HFFc6 (cell line): Measurements from ENCODE around the gene ENOSF1. TPM values are rescaled to one million over a fixed set of nuclear protein-coding genes. Genes with fewer than 3 reads are reported as not detected.

Experiments
- DNase-seq: peaks from one replicate; pipeline ENCODE4 v3.0.0-alpha.2; 2018
- H3K27ac Mint-ChIP-seq: 2 replicates; pipeline ENCODE4 v1.8.0; 2020; ENCODE audit warnings: mild to moderate bottlenecking, mixed read lengths
- H3K27me3 Mint-ChIP-seq: 2 replicates; pipeline ENCODE4 v1.8.0; 2021; ENCODE audit warnings: mild to moderate bottlenecking, moderate library complexity, mixed read lengths; ENCODE audit not compliant: insufficient read depth
- H3K36me3 Mint-ChIP-seq: 2 replicates; pipeline ENCODE4 v1.8.0; 2021; ENCODE audit warnings: low read depth, mixed read lengths
- H3K4me1 Mint-ChIP-seq: 2 replicates; pipeline ENCODE4 v1.8.0; 2020; ENCODE audit warnings: low read depth, mixed read lengths
- H3K4me3 Mint-ChIP-seq: 2 replicates; pipeline ENCODE4 v1.8.0; 2020; ENCODE audit warnings: mild to moderate bottlenecking, moderate library complexity, mixed read lengths
- H3K9me3 Mint-ChIP-seq: 2 replicates; pipeline ENCODE4 v1.8.0; 2020; ENCODE audit warnings: mild to moderate bottlenecking, mixed read lengths
- total RNA-seq, 6 experiments: library from RNA; stranded (reverse); fragmentation: NEBNext Ultra II Directional; extraction: Animal tissue kit (Norgen Biotek cat#: 25700); gene quantifications; 2 replicates in 1 of 6; 3 replicates in 5 of 6; pipeline ENCODE4 v1.2.3, GENCODE V29; 2021
- TF ChIP-seq, protein P1 (sequence below): fragments of 200-600 bp; sonication (generic); IDR thresholded peaks from 2 replicates; pipeline ENCODE4 v1.5.0; 2021; ENCODE audit warnings: antibody characterized with exemption, mild to moderate bottlenecking

ENOSF1 gene
- total RNA-seq, 6 experiments from 2014 or later = 8.3 to 15.7 (median 12.4) TPM

DNA sequence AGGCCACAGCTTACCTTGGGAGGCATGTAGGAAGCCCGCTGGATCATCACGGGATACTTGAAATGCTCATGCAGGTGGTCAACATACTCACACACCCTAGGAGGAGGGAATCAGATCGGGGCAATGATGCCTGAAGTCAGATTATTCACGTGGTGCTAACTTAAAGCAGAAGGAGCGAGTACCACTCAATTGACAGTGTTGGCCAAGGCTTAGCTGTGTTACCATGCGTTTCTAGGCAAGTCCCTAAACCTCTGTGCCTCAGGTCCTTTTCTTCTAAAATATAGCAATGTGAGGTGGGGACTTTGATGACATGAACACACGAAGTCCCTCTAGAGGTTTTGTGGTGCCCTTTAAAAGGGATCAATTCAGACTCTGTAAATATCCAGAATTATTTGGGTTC is 37.1 kb downstream of the ENOSF1 start:
- H3K4me3 Mint-ChIP-seq = no peak overlapping the region
- no peaks in the 10 kb centered on the region for H3K9me3 Mint-ChIP-seq
- H3K4me1 Mint-ChIP-seq = no peaks in the 10 kb centered on the region
- DNase-seq = no peak
- no peak overlapping the region for H3K27ac Mint-ChIP-seq
- TF ChIP-seq, protein P1, sequence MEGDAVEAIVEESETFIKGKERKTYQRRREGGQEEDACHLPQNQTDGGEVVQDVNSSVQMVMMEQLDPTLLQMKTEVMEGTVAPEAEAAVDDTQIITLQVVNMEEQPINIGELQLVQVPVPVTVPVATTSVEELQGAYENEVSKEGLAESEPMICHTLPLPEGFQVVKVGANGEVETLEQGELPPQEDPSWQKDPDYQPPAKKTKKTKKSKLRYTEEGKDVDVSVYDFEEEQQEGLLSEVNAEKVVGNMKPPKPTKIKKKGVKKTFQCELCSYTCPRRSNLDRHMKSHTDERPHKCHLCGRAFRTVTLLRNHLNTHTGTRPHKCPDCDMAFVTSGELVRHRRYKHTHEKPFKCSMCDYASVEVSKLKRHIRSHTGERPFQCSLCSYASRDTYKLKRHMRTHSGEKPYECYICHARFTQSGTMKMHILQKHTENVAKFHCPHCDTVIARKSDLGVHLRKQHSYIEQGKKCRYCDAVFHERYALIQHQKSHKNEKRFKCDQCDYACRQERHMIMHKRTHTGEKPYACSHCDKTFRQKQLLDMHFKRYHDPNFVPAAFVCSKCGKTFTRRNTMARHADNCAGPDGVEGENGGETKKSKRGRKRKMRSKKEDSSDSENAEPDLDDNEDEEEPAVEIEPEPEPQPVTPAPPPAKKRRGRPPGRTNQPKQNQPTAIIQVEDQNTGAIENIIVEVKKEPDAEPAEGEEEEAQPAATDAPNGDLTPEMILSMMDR = no peak
- peaks cover 3% of the 10 kb centered on the region for H3K27me3 Mint-ChIP-seq
- peaks cover 21% of the 10 kb centered on the region for H3K36me3 Mint-ChIP-seq

DNA sequence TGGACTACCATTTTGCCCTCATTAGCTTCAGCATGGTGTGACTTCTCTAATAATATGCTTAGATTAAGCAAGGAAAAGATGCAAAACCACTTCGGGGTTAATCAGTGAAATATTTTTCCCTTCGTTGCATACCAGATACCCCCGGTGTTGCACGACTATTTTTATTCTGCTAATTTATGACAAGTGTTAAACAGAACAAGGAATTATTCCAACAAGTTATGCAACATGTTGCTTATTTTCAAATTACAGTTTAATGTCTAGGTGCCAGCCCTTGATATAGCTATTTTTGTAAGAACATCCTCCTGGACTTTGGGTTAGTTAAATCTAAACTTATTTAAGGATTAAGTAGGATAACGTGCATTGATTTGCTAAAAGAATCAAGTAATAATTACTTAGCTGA is 38.7 kb downstream of the ENOSF1 start:
- Mint-ChIP-seq H3K9me3 (no peaks in the 10 kb centered on the region), H3K4me3 (no peak overlapping the region), H3K27ac (no peak overlapping the region), H3K27me3 (peaks cover 3% of the 10 kb centered on the region), H3K36me3 (peaks cover 26% of the 10 kb centered on the region), H3K4me1 (no peaks in the 10 kb centered on the region)
- TF ChIP-seq, protein P1 = no peak
- no peak for DNase-seq

GRCh38 chr18:673317-673716 is 39.1 kb downstream of the ENOSF1 start:
- DNase-seq = no peak
- H3K27ac Mint-ChIP-seq = no peak overlapping the region
- no peaks in the 10 kb centered on the region for H3K9me3 Mint-ChIP-seq
- peaks cover 3% of the 10 kb centered on the region for H3K27me3 Mint-ChIP-seq
- no peaks in the 10 kb centered on the region for H3K4me1 Mint-ChIP-seq
- H3K36me3 Mint-ChIP-seq = peaks cover 30% of the 10 kb centered on the region
- H3K4me3 Mint-ChIP-seq = no peak overlapping the region
- TF ChIP-seq, protein P1 = no peak

DNA sequence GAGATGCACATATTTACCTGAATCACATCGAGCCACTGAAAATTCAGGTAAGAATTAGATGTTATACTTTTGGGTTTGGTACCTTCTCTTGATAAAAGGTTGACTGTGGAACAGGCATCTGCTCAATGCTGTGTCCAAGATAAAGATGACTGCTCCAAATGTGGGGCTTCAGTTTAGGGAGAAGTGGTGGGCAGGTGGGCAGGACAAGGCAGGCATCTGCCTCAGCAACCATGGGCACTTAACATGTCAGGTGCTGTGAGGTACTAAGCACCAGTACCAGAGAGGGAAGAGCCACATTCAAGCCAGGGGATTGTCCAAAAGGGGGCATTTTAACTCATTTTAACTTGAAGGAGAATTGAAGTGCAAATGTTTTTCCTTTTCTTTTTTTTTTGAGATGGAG is 41.0 kb downstream of the ENOSF1 start:
- no peak overlapping the region for H3K4me3 Mint-ChIP-seq
- H3K36me3 Mint-ChIP-seq = peaks cover 34% of the 10 kb centered on the region
- TF ChIP-seq, protein P1 = no peak
- peaks cover 3% of the 10 kb centered on the region for H3K27me3 Mint-ChIP-seq
- no peak for DNase-seq
- H3K9me3 Mint-ChIP-seq = no peaks in the 10 kb centered on the region
- no peaks in the 10 kb centered on the region for H3K4me1 Mint-ChIP-seq
- no peak overlapping the region for H3K27ac Mint-ChIP-seq

DNA sequence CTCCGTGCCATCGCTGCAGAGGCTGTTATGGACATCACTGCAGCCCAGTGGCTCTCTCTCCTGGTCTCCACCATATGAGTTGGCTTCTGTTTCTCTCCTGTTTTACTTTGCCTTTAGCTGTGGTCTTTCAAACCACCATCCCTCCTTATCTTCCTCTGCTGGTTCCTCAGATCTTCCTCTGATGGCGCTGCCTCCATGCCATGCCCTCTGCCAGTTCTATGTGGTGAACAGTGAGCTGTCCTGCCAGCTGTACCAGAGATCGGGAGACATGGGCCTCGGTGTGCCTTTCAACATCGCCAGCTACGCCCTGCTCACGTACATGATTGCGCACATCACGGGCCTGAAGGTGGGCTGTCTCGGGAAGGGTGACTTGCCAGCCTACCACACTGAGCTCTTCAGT is 41.9 kb downstream of the ENOSF1 start:
- H3K36me3 Mint-ChIP-seq = peaks cover 40% of the 10 kb centered on the region
- no peaks in the 10 kb centered on the region for H3K9me3 Mint-ChIP-seq
- H3K27ac Mint-ChIP-seq = no peak overlapping the region
- DNase-seq = no peak
- H3K4me1 Mint-ChIP-seq = no peaks in the 10 kb centered on the region
- TF ChIP-seq, protein P1 = no peak
- no peak overlapping the region for H3K4me3 Mint-ChIP-seq
- peaks cover 2% of the 10 kb centered on the region; the same call in 1 of the 2 replicates for H3K27me3 Mint-ChIP-seq

- Mint-ChIP-seq H3K4me3 (no peak overlapping the region), H3K4me1 (no peaks in the 10 kb centered on the region), H3K27ac (no peak overlapping the region), H3K27me3 (no peaks in the 10 kb centered on the region), H3K36me3 (peaks cover 40% of the 10 kb centered on the region), H3K9me3 (no peaks in the 10 kb centered on the region)
- TF ChIP-seq, protein P1 = no peak
- DNase-seq = no peak
These were observed 43.4 kb downstream of the ENOSF1 start for GRCh38 chr18:669077-669476.
